NCI-H187 (cell line): Measurements from ENCODE around the gene SLC2A13.
"Not testable (repeated sequence)": the region's sequence is repeated elsewhere in the genome, so short reads cannot be mapped to it uniquely, and the experiment has no call there.

ENCODE experiments used
- DNase-seq, 2 experiments: peaks; one replicate each; lab custom pipeline; 2025; lab: John Stamatoyannopoulos, UW

Gene SLC2A13

GRCh38 chr12:40105265-40105514, 691 bp downstream of the SLC2A13 start:
- no peak for DNase-seq

DNA sequence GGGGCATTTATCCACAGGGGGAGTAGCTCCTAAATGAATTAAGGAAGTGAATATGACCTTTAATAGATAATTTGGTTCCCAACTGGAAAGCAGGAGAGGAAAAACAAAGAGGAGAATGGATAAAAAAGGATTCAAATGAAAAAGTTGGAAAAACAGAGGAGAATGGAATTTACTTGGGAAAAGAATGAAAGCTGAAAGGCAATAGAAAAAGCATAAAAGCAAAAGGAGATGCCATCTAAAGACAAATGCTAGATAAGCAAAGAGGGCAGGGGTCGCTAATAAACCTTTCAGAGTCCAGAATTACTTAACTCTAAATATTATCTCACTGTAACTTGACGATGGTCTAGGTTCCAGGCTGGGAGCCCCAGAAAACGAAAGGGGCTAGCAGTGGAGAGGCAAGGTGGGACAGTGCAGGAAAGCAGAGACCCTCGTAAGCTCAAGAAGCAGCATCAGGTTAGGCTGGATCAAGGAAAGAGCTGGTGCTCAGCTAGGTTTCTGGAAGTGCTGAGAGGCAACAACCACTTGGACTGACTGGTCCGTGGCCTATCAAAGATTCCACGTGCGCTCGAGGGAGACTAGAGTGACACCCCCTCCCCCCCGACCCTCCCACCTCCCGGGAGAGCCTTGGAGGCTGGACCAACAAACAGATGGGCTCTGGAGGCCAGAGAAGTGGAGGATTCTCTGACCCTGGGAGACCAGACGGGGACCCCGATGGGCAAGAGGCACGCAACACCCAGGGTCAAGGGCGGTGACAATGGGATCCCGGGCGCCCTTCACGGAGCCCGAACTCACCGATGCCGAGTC, 1.2 kb downstream of the SLC2A13 start:
- no peak for DNase-seq

DNA sequence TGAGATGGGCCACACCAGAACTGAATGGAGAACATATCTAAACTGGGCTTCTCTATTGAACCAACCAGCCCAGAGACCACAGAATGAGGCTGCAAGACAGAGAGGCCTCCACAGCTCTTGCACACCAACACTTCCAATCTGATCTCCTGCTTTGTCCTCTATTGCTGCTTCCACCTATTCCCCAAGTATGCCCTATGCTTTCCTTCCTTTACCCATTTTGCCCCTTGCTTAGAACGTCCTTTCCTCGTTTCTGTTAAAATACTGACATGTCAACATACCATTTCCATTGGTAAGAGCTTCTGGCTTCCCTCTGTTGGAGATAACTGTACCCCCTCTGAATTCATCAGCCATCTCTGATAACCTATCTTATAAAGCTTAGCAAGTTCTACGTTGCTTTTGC, 2.8 kb downstream of the SLC2A13 start:
- no peak for DNase-seq

GRCh38 chr12:40101747-40102146, 4.1 kb downstream of the SLC2A13 start:
- no peak for DNase-seq

DNA sequence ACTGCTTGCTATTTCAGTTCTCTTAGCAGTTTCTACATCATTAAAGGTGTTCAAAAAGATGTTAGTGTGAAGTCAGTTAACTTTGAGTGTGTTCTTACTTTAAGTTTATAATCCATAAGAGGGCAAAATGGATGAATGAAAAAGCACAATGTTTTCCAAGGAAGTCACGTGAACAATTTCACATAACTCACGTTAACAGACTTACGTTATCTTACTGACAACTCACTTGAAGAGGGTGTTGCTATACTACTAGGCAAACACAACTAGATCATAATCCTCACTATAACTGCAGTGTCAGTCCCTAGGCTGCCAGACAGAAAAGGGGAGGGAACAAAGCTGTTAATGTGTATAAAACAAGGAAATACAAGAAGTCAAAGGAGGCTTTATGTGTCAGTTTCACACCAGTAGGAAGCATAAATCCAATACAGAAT, 6.4 kb downstream of the SLC2A13 start:
- no peak for DNase-seq

GRCh38 chr12:40098406-40099145, 7.3 kb downstream of the SLC2A13 start:
- DNase-seq = no peak

DNA sequence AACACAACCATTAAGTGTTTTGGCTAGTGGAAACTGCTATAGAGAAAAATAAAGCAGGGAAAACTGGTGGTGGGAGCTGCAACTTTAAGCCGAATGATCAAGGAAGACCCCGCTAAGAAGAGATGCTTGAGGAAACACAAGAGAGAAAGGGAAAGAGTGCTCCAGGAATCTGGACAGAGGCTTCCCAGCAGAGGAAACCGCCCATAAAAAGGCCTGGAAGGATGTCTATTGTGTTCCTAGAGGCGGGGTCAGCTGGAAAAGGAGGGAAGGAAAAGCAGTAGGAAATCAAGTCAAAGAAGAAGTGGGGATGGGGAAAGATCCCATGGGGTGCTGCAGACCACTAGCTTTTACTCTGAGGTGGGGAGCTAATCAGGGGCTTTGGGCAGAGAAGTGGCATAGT, 12.4 kb downstream of the SLC2A13 start:
- DNase-seq = no peak

DNA sequence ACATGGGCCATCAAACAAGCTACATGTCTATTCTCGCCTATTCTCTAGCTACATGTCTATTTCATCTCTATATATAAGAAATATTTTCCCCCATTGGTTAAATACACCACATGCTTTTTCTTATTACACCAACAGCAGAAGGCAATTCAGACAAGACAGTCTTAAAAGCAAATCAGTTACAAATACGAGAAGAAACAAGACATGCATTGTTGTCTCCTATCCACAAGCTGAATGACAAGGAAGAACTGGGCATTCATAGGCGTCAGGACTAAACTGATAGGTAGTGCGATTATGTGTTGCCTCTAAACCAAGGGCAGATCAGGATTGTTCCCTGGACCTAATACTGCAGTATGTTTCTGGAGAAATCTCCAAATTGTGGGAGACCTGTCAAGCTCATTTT, 19.4 kb downstream of the SLC2A13 start:
- no peak for DNase-seq

DNA sequence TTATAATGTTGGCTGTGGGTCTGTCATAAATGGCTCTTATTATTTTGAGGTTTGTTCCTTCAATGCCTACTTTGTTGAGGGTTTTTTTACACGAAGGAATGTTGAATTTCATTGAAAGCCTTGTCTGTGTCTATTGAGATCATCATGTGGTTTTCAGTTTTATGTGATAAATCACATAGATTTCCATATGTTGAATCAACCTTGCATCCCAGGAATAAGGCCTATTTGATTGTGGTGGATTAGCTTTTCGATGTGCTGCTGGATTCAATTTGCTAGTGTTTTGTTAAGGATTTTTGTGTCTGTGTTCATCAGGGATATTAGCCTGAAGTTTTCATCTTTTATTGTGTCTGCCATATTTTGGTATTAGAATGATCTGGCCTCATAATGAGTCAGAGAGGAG, 27.6 kb downstream of the SLC2A13 start:
- DNase-seq = no peak

GRCh38 chr12:40075458-40075857, 30.4 kb downstream of the SLC2A13 start:
- no peak for DNase-seq

DNA sequence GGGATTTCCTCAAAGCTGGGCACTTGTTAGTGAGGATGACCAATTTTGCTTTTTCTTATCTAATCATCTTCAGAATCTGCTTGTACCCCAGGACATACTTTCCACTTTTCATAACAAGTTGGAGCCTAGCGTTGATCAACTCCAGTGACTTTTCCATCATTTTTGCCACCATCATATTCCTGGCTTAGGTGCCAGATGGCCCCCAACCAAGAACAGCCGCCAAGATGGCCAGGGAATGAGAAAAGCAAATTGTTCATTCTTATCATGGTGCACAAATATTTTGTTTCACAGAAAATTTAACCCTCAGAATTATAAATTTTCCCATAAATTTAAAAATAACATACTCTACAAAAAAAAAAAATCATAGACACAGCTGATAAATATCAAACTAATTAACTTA, 37.5 kb downstream of the SLC2A13 start:
- DNase-seq = no peak

DNA sequence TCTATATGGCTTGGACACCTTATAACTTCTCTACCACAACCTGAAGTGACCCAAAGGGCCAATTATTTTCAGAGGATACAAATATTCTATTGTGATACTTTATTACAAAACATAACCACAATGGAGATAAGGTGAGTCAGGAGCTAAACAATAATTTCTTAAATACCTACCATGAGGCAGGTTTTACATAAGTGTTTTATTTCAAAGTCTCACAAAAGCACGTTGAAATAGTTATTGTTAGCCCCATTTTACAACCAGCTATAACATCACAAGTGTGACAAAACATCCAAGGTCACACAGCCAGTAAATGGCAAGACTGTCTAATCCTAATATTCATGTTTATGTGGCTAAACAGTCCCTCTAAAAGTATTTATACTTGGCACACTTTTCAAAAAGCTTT, 40.2 kb downstream of the SLC2A13 start:
- DNase-seq = no peak

- no peak for DNase-seq
Measured at GRCh38 chr12:40063414-40063813, 42.5 kb downstream of the SLC2A13 start.

GRCh38 chr12:40058721-40059190, 47.1 kb downstream of the SLC2A13 start:
- DNase-seq = no peak

- DNase-seq = no peak
Measured at GRCh38 chr12:40056373-40056772, 49.5 kb downstream of the SLC2A13 start.

GRCh38 chr12:40055776-40056175, 50.1 kb downstream of the SLC2A13 start:
- no peak for DNase-seq

- no peak for DNase-seq
Measured at GRCh38 chr12:40055228-40055579, 50.7 kb downstream of the SLC2A13 start.

- DNase-seq = no peak
Measured at GRCh38 chr12:40054555-40055227, 51.2 kb downstream of the SLC2A13 start.

DNA sequence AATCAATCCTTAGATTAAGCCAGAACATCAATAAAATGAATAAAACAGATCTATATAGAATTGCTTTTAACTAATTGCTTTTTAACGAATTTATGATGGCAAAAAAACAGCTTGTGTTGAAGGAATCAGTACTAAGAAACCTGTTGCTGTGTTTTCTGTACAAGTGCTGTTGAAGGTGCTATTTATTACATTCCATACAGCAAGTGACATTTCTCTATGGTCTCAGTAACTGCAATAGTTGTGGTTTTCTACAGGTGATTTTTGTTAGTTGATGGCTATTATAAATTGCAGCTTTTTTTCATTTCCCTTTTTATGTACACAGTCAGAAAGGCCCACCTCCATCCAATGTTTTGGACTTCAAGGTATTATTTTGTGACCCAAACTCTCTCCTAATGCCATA, 56.6 kb downstream of the SLC2A13 start:
- DNase-seq = no peak

- not testable (repeated sequence) for DNase-seq
Measured at GRCh38 chr12:40047002-40047401, 58.9 kb downstream of the SLC2A13 start.

- no peak for DNase-seq
Measured at GRCh38 chr12:40045656-40046055, 60.2 kb downstream of the SLC2A13 start.

DNA sequence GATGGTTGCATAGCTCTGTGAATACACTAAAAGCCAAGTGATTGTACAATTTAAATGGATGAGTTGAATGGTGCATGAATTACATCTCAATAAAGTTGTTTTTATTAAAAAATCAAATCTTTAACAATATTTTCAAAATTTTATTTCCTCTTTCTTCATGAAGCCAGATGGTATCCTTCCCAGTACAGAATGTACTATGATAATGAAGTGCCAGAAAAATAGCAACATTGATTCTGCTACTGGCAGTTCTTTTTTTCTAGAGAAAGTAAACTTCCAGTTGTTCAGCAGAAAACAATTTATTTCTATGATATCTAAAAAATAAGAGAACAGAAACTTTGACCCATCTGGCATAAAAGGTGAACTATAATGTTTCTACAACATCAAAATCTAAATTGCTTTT, 61.5 kb downstream of the SLC2A13 start:
- DNase-seq = no peak

GRCh38 chr12:40039598-40039997, 66.3 kb downstream of the SLC2A13 start:
- no peak for DNase-seq
